Neuronal stem cell (in vitro differentiated cells): Measurements from ENCODE around the gene ARFGAP1.

Experiments
- DNase-seq: peaks from one replicate; pipeline ENCODE4 v3.0.0-alpha.2; 2013; ENCODE audit warnings: low spot score
- H2AFZ ChIP-seq: one replicate; pipeline ENCODE4 v1.6.1; 2013; ENCODE audit warnings: mild to moderate bottlenecking, low read length, inconsistent platforms
- H2AK5ac ChIP-seq: 2 replicates; pipeline ENCODE4 v1.6.1; 2013; ENCODE audit warnings: low read depth, mild to moderate bottlenecking, inconsistent platforms, low read length, moderate library complexity, mixed read lengths
- H2BK120ac ChIP-seq: 2 replicates; pipeline ENCODE4 v1.6.1; 2013; ENCODE audit warnings: low read depth, mild to moderate bottlenecking, inconsistent platforms, low read length, moderate library complexity, mixed read lengths
- H2BK12ac ChIP-seq: one replicate; pipeline ENCODE4 v1.6.1; 2013; ENCODE audit warnings: low read length, inconsistent platforms
- H2BK15ac ChIP-seq: 2 replicates; pipeline ENCODE4 v1.6.1; 2013; ENCODE audit warnings: mild to moderate bottlenecking, low read length, inconsistent platforms, mixed read lengths
- H2BK5ac ChIP-seq: one replicate; pipeline ENCODE4 v1.6.1; 2013; ENCODE audit warnings: inconsistent platforms, mild to moderate bottlenecking, low read length, moderate library complexity
- H3K14ac ChIP-seq: one replicate; pipeline ENCODE4 v1.6.1; 2013; ENCODE audit warnings: low read length, inconsistent platforms
- H3K18ac ChIP-seq: 2 replicates; pipeline ENCODE4 v1.6.1; 2013; ENCODE audit warnings: low read length, inconsistent platforms
- H3K23ac ChIP-seq: 2 replicates; pipeline ENCODE4 v1.6.1; 2013; ENCODE audit warnings: low read depth, mild to moderate bottlenecking, mixed read lengths, low read length, inconsistent platforms; ENCODE audit not compliant: poor library complexity
- H3K27ac ChIP-seq: replicated peaks from 3 replicates; pipeline ENCODE4 v1.5.1; 2013; ENCODE audit warnings: low read length, inconsistent platforms
- H3K27me3 ChIP-seq, 3 experiments: 2 replicates each; pipeline ENCODE4 v1.6.1; 2013; ENCODE audit warnings: low read length in 3 of 3, mild to moderate bottlenecking in 2 of 3, inconsistent platforms in 1 of 3, low read depth in 1 of 3, mixed read lengths in 1 of 3, moderate library complexity in 1 of 3; ENCODE audit not compliant: control insufficient read depth in 3 of 3, insufficient read depth in 3 of 3
- H3K36me3 ChIP-seq, 2 donors: replicated peaks in 1 of 2; 2 replicates each; pipeline ENCODE4 v1.6.1; 2013; ENCODE audit warnings: low read length in 2 of 2; ENCODE audit not compliant: control insufficient read depth in 2 of 2, insufficient read depth in 2 of 2
- H3K4ac ChIP-seq: 2 replicates; pipeline ENCODE4 v1.6.1; 2013; ENCODE audit warnings: inconsistent platforms, mild to moderate bottlenecking, low read length, moderate library complexity
- H3K4me1 ChIP-seq, 2 donors: 1 replicate in 1 of 2; 2 replicates in 1 of 2; pipeline ENCODE4 v1.6.1; 2013; ENCODE audit warnings: low read length in 2 of 2, low read depth in 1 of 2; ENCODE audit not compliant: control insufficient read depth in 2 of 2, insufficient read depth in 1 of 2
- H3K4me2 ChIP-seq: one replicate; pipeline ENCODE4 v1.6.1; 2013; ENCODE audit warnings: mild to moderate bottlenecking, low read length, inconsistent platforms; ENCODE audit not compliant: insufficient read depth, poor library complexity, severe bottlenecking
- H3K4me3 ChIP-seq, 2 donors: 2 replicates each; pipeline ENCODE4 v1.5.1; 2013; ENCODE audit warnings: low read length in 2 of 2, mild to moderate bottlenecking in 2 of 2, inconsistent platforms in 1 of 2, moderate library complexity in 1 of 2
- H3K79me1 ChIP-seq: one replicate; pipeline ENCODE4 v1.6.1; 2013; ENCODE audit warnings: low read depth, mild to moderate bottlenecking, inconsistent platforms, low read length, moderate library complexity
- H3K9ac ChIP-seq: one replicate; pipeline ENCODE4 v1.6.1; 2013; ENCODE audit warnings: mild to moderate bottlenecking, low read depth, low read length, inconsistent platforms; ENCODE audit not compliant: poor library complexity
- H3K9me3 ChIP-seq, 2 donors: replicated peaks in 1 of 2; 2 replicates each; pipeline versions ENCODE3 to v1.6.1; 2013; ENCODE audit warnings: low read length in 2 of 2, mild to moderate bottlenecking in 2 of 2, inconsistent platforms in 1 of 2, low read depth in 1 of 2, mixed read lengths in 1 of 2, moderate library complexity in 1 of 2; ENCODE audit not compliant: control insufficient read depth in 2 of 2, insufficient read depth in 1 of 2
- H4K8ac ChIP-seq: one replicate; pipeline ENCODE4 v1.6.1; 2013; ENCODE audit warnings: low read depth, mild to moderate bottlenecking, inconsistent platforms, low read length, moderate library complexity
- H4K91ac ChIP-seq: one replicate; pipeline ENCODE4 v1.6.1; 2013; ENCODE audit warnings: low read length, low read depth, mild to moderate bottlenecking, inconsistent platforms; ENCODE audit not compliant: poor library complexity
- WGBS, 2 donors: extraction: QIAGEN DNeasy Blood & Tissue Kit; methylation state at CpG; one replicate each; pipeline ENCODE4 v1.1.7; 2013; ENCODE audit warnings: missing lambda C conversion rate in 2 of 2, mixed read lengths in 1 of 2; ENCODE audit not compliant: insufficient read length in 2 of 2, insufficient replicate concordance in 1 of 2; ENCODE audit errors: extremely low coverage in 2 of 2; 5-methylcytosine and 5-hydroxymethylcytosine counted together

ARFGAP1 gene

DNA sequence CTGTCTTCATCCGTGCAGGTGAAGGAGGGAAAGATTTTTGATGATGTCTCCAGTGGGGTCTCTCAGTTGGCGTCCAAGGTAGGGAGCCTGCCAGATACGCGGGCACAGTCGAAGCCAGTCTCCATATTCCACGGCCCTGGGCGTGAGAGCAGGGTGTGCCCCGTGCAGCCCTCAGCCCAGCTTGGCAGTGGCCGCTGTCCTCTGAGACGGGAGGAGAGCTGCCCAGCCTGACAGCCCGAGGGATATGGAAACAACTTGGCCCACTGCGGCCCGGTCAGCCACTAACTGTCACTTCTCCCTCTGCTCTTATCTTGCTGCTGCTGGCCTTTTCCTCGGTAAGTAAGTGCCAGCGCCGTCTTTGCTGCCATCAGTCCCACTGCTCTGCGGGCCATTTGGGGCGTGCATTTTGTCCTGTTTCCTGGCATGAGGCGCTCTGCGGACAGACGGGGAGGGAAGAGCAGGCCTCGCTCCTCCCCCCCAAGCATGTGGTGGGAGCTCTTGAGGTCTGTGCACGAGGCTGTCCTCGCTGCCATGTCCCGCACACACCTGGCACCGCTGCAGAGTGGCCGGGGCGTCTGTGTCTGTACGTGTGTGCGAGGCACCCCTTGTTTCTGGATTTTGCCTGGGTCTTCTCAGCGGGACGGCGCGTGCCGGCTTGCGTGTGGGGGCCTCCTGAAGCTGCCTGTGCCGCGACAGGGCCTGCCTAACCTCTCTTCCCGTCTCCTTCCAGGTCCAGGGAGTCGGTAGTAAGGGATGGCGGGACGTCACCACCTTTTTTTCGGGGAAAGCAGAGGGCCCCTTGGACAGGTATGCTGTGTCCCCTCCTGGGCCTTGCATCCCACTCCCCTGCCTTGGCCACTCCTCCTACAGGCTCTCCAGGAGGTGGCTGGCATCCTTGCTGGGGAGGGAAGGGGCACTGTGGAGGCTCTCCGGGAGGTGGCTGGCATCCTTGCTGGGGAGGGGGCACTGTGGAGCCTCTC lies 13.3 kb downstream of the ARFGAP1 start:
- H2BK15ac ChIP-seq = no peak overlapping the region
- no peak overlapping the region for H4K91ac ChIP-seq
- no peak overlapping the region for H3K27ac ChIP-seq
- no peak overlapping the region for H2AFZ ChIP-seq
- H3K23ac ChIP-seq = peak overlapping the region; percentile 80
- peak overlapping the region in 1 of 2 donors; percentile 46 for H3K4me3 ChIP-seq
- WGBS, 2 donors = no CpG with 5 or more reads among the region's 44 CpGs
- peak overlapping the region; percentile 24 for H2BK5ac ChIP-seq
- peaks cover 0 to 3% of the 10 kb centered on the region in 2 donors for H3K4me1 ChIP-seq
- no peak overlapping the region for H3K14ac ChIP-seq
- no peak overlapping the region for H3K4ac ChIP-seq
- H2BK12ac ChIP-seq = no peak overlapping the region
- no peaks in the 10 kb centered on the region for H3K27me3 ChIP-seq
- H3K18ac ChIP-seq = no peak overlapping the region
- no peaks in the 10 kb centered on the region for H3K9me3 ChIP-seq
- peak overlapping the region; percentile 60 for H3K9ac ChIP-seq
- no peak overlapping the region for H4K8ac ChIP-seq
- no peak overlapping the region for H2AK5ac ChIP-seq
- no peak overlapping the region for H3K4me2 ChIP-seq
- no peak overlapping the region for H2BK120ac ChIP-seq
- no peak for DNase-seq
- H3K79me1 ChIP-seq = peaks cover 8% of the 10 kb centered on the region
- H3K36me3 ChIP-seq = peaks cover 45 to 84% of the 10 kb centered on the region in 2 donors

DNA sequence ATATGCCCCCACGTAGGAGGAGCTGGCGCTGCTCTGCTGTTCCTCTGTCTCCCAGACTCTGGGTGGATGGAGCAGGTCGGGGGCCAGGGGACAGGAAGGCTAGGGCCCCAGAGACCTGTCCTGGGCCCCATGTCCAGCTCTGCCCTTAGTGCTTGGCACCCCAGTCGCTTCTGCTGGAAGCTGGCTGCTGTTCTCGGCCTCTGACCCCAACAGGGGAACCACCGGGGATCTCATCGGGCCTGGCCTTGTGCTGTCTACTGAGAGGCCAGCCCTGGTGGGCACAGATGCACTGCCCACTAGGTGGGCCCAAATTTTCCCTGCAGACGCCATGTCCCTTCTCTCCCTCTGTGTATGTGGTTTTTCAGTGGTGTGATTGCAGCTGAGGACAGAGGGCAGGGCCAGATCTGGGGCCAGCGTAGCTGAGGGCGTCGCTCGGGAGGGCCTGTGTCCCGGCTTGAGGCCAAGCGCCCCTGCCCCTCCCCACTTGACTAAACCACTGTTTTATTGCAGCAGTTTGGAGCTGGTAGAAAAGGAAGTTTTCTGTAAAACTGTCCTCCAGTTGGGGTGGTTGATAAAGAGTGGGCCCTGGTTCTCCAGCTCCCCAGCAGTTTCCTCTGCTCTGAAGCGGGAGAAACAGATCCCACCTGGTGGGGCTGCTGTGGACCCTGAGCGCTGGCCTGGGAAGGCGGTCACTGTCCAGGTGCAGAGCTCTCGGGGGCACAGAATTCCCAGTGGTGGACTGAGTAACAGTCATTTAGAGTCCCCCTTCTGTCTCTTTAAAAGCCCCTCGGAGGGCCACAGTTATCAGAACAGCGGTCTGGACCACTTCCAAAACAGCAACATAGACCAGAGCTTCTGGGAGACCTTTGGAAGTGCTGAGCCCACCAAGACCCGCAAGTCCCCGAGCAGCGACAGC lies 14.4 kb downstream of the ARFGAP1 start:
- H3K27ac ChIP-seq = no peak overlapping the region
- no peak overlapping the region for H3K4me2 ChIP-seq
- no peak overlapping the region for H2AFZ ChIP-seq
- H2BK15ac ChIP-seq = no peak overlapping the region
- H3K9ac ChIP-seq = no peak overlapping the region
- no peak overlapping the region for H3K4me3 ChIP-seq
- H3K9me3 ChIP-seq = no peaks in the 10 kb centered on the region
- H2BK12ac ChIP-seq = no peak overlapping the region
- no peak overlapping the region for H3K4ac ChIP-seq
- peaks cover 9% of the 10 kb centered on the region for H3K79me1 ChIP-seq
- H3K36me3 ChIP-seq = peaks cover 40 to 73% of the 10 kb centered on the region in 2 donors
- WGBS, 2 donors = no CpG with 5 or more reads among the region's 23 CpGs
- no peak overlapping the region for H2AK5ac ChIP-seq
- no peak for DNase-seq
- H4K91ac ChIP-seq = no peak overlapping the region
- H3K18ac ChIP-seq = no peak overlapping the region
- H3K4me1 ChIP-seq = peaks cover 0 to 6% of the 10 kb centered on the region in 2 donors
- H2BK5ac ChIP-seq = no peak overlapping the region
- no peak overlapping the region for H4K8ac ChIP-seq
- H2BK120ac ChIP-seq = no peak overlapping the region
- no peak overlapping the region for H3K14ac ChIP-seq
- H3K27me3 ChIP-seq = no peaks in the 10 kb centered on the region
- no peak overlapping the region for H3K23ac ChIP-seq

DNA sequence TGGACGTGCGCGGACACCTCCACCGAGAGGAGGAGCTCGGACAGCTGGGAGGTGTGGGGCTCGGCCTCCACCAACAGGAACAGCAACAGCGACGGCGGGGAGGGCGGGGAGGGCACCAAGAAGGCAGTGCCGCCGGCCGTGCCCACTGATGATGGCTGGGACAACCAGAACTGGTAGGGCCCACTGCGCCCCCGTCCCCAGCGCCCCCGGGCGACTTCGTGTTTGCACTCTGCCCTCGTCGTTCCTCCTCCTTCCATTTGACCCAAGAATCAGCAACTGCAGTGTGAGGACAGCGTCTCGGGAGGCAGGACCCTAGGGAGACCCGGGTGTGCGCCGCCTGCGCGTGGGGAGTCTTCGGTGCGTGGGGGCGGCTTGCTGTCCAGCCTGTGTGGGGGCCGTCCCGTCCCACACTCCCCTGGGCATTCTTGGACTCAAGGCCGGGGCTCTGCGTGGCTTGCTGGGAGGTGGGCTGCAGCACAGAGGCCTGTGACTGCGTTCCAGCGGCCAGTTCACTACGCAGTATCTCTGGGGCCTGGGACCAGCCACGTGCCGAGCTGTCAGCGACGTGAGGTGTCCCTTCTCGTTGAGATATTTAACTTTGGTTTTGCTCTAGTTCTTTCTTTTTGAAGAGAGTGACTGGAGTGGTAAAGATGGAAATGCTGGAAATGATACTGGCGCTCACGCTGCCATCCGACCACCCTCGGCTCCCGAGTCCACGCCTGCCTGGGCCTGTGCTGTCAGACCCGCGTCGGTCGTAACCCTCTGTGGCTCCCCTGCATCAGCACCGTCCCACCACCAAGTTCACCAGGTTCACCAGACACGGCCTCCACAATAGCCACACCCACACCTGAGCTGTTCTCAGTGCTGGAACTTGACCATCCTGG lies 15.3 kb downstream of the ARFGAP1 start:
- Histone ChIP-seq H3K23ac (no peak overlapping the region), H3K9me3 (no peaks in the 10 kb centered on the region), H3K4me2 (no peak overlapping the region), H4K91ac (no peak overlapping the region), H2BK5ac (no peak overlapping the region), H2AFZ (no peak overlapping the region), H3K4ac (no peak overlapping the region), H3K36me3 (peaks cover 35 to 64% of the 10 kb centered on the region in 2 donors), H3K9ac (no peak overlapping the region), H4K8ac (peak overlapping the region; percentile 43), H3K79me1 (peaks cover 11% of the 10 kb centered on the region), H3K27me3 (no peaks in the 10 kb centered on the region), H3K14ac (no peak overlapping the region), H2BK12ac (no peak overlapping the region), H3K18ac (no peak overlapping the region), H3K4me3 (no peak overlapping the region), H3K27ac (no peak overlapping the region), H3K4me1 (peaks cover 0 to 6% of the 10 kb centered on the region in 2 donors), H2AK5ac (no peak overlapping the region), H2BK120ac (no peak overlapping the region), H2BK15ac (no peak overlapping the region)
- no peak for DNase-seq
- WGBS, 2 donors = no CpG with 5 or more reads among the region's 55 CpGs
